Stimulated activated effector memory CD8-positive, alpha-beta T cell treated with anti-CD3 and anti-CD28 coated beads, Interleukin-12 subunit alpha, Interleukin-12 subunit beta, amount 100 ng/mL, for 72 hours (primary cell): Measurements from ENCODE around the gene AIF1L.

Experiments
- ATAC-seq: fragments of 150-1000 bp; cut with Tn5 transposase; 2 replicates; pipeline ENCODE4 v1.10.0; 2021
- DNase-seq, 2 donors: peaks; one replicate each; pipeline ENCODE4 v3.0.0; 2021 to 2022; ENCODE audit warnings: low spot score in 2 of 2
- H3K27ac Mint-ChIP-seq: one replicate; pipeline ENCODE4 v1.8.0; 2022; ENCODE audit warnings: mild to moderate bottlenecking, mixed read lengths
- H3K36me3 Mint-ChIP-seq: one replicate; pipeline ENCODE4 v1.8.0; 2022; ENCODE audit warnings: mild to moderate bottlenecking, mixed read lengths
- H3K4me1 Mint-ChIP-seq: one replicate; pipeline ENCODE4 v1.8.0; 2022; ENCODE audit warnings: mixed read lengths
- H3K4me3 Mint-ChIP-seq: one replicate; pipeline ENCODE4 v1.8.0; 2022; ENCODE audit warnings: mild to moderate bottlenecking, mixed read lengths
- H3K9me3 Mint-ChIP-seq: one replicate; pipeline ENCODE4 v1.8.0; 2022; ENCODE audit warnings: mixed read lengths

Gene AIF1L

DNA sequence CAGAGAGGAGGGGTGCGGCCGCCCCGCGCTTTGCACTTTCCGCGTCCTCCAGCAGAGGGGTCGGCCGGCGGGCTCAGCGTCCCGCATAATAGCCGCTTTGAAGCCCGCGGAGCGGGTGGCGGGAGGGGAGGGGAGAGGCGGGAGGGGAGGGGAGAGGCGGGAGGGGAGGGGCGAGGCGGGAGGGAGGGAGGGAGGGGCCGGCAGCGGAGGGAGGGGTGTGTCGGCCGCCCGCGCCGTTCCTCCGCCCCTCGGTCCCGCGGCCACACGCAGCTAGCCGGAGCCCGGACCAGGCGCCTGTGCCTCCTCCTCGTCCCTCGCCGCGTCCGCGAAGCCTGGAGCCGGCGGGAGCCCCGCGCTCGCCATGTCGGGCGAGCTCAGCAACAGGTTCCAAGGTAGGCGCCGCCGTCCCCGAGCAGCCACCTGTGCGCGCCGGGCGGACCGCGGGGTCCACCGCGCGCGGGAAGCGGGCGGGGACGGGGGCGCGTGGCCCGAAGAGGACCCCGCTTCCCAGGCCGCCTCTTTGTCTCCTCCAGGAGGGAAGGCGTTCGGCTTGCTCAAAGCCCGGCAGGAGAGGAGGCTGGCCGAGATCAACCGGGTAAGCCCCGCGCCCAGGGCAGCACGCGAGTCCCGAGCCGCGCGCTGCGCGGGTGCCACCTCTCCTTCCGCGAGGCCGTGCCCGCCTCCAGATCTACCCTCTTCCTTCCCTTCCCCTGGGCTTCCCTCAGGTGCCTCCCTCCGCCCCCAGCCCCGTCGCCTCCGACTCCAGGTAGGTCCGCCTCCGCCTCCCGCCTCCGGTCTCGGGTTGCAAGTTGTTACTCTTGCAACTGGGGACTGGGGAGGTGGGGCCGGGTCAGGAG, at the start of gene AIF1L:
TSS of gene AIF1L (plus strand) at position 263 of the 857 bp plus-strand sequence. CDS start at position 362, 99 bp downstream.
- H3K9me3 Mint-ChIP-seq, result no peaks in the 10 kb centered on the region
- DNase-seq, result no peak
- peaks cover 12% of the 10 kb centered on the region for H3K4me1 Mint-ChIP-seq
- peak; percentile 31 for ATAC-seq
- no peaks in the 10 kb centered on the region for H3K36me3 Mint-ChIP-seq
- peak within 1 kb of the TSS; percentile 56 for H3K4me3 Mint-ChIP-seq
- no peak within 1 kb of the TSS for H3K27ac Mint-ChIP-seq

DNA sequence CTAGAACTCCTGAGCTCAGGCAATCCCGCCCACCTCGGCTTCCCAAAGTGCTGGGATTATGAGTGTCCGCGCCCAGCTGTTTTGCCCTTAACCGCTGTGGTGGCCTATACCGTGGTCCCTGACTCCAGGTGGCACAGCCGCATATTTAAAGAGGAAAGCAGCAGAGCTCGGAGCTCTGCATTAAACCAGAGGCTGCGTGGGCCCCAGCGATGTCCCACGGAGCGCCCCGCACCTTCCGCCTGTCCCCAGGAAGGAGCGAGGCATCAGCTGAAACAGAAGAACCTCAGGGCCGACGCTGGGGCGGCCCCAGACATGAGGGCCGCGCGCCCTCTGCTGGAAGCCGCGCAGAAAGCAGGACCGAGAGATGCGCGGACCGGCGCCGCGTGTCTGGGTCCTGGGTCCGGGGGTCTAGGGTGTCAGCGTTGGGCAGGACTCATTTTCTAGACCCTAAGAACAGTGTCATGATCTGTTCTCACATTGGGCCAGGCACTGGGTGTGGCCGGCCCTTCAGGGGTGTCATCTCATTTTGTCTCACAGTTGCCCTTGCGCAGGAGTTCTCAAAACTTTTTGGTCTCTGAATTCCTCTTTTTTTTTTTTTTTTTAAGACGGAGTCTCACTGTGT, 49.6 kb upstream of the AIF1L start:
- Mint-ChIP-seq H3K9me3 (no peaks in the 10 kb centered on the region), H3K4me1 (no peaks in the 10 kb centered on the region), H3K4me3 (no peak overlapping the region)

DNA sequence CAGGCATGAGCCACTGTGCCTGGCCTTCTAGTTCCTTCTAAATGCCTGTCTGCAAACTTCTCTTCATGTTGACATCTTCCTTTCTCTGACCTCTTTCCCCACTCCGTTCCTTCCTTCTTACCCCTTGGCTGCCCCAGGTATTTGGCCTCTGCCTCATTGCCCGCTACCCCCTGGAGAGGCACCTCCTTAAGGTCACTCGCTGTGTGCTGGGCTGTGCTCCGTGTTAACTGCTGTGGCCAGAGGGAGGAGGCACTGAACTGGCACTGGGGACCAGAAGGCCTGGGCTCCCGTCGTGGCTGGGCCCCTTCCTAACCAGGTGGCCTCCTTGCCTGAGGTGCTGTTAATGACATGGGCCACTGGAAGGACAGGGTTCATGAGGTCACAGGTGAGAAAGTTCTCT, 48.0 kb upstream of the AIF1L start:
- DNase-seq (no peak), ATAC-seq (no peak)
- Mint-ChIP-seq H3K36me3 (no peaks in the 10 kb centered on the region), H3K9me3 (no peaks in the 10 kb centered on the region), H3K27ac (no peak overlapping the region), H3K4me1 (no peaks in the 10 kb centered on the region), H3K4me3 (no peak overlapping the region)

More for the DNA sequence above, 49.6 kb upstream of the AIF1L start:
- DNase-seq, result peak; percentile 68 to 85
- ATAC-seq, result peak; percentile 86
- H3K27ac Mint-ChIP-seq, result no peak overlapping the region
- no peaks in the 10 kb centered on the region for H3K36me3 Mint-ChIP-seq

DNA sequence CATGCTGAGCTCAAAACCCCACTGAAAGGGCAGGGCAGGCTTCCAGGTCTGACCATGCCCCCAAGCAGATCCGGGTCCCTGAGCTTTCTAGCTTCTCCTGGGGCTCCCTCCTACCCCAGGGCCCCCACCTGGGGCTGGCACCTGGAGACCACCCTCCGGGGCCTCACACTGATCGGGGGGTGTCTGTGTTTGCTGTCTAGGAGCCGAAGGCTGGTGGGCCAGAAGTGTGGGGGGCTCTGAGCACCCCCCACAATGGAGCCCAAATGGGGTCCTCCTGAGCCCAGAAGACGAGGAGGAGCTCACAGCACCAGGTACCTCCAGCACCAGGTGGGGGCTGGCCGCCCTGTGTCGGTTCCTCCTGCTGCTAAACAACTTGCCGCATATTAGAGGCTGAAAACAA, 47.5 kb upstream of the AIF1L start:
- Mint-ChIP-seq H3K27ac (no peak overlapping the region), H3K36me3 (no peaks in the 10 kb centered on the region), H3K4me3 (no peak overlapping the region), H3K9me3 (no peaks in the 10 kb centered on the region), H3K4me1 (no peaks in the 10 kb centered on the region)
- DNase-seq (no peak), ATAC-seq (no peak)

DNA sequence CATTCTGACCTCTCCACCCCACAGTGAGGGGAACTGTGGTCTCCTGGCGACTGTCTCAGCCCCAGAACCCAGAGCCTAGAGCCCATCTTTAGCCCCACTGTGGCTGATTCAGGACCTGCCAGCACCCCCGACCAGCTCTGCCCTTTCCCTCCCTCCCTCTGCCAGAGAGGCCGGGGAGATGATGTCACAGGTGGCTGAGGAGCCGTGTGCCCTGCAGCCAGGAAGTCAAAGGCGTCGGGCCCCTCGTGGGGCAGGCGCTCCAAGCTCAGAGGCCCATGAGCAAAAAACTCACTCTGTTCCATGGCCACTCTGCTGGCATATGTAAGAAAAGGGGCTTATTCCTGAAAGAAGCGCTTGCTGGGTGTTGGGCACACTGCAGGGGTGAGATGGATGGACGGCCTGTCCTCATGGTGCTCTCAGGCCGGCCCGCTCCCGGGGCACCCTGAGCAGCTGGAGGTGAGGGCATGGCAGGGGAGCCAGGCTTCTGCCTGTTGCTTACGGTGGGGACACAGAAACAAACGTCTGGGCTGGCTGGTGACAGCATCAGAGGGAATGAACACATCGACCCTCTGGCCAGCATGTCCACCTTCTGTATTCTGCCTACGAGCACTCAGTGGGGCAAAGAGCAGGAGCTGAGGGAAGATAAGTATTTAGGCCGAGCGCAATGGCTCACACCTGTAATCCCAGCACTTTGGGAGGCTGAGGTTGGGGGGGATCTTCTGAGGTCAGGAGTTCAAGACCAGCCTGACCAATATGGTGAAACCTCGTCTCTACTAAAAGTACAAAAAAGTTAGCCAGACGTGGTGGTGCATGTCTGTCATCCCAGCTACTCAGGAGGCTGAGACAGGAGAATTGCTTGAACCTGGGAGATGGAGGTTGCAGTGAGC, 46.3 kb upstream of the AIF1L start:
- Mint-ChIP-seq H3K36me3 (no peaks in the 10 kb centered on the region), H3K4me3 (no peak overlapping the region), H3K9me3 (no peaks in the 10 kb centered on the region), H3K4me1 (no peaks in the 10 kb centered on the region), H3K27ac (no peak overlapping the region)
- no peak for ATAC-seq
- no peak for DNase-seq

DNA sequence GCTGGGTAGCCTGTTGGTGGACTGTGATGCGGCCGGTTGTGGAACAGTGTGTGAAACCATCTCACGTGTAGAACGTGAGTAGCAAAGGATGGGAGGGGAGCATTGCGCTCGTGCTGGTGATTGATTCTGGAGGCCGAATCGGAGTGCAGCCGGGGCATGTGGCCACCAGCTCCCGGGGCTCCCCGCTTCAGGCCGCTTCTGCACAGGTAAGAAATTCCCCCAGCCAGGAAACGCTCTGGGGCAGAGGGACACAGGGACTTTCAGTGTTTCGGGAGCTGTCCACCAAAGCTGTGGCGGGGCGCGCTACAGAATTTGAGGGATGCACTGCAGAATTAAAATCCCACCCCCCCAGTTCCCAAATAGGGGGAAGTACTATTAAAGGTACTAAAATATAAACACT, 45.5 kb upstream of the AIF1L start:
- H3K27ac Mint-ChIP-seq, result no peak overlapping the region
- no peaks in the 10 kb centered on the region for H3K4me1 Mint-ChIP-seq

DNA sequence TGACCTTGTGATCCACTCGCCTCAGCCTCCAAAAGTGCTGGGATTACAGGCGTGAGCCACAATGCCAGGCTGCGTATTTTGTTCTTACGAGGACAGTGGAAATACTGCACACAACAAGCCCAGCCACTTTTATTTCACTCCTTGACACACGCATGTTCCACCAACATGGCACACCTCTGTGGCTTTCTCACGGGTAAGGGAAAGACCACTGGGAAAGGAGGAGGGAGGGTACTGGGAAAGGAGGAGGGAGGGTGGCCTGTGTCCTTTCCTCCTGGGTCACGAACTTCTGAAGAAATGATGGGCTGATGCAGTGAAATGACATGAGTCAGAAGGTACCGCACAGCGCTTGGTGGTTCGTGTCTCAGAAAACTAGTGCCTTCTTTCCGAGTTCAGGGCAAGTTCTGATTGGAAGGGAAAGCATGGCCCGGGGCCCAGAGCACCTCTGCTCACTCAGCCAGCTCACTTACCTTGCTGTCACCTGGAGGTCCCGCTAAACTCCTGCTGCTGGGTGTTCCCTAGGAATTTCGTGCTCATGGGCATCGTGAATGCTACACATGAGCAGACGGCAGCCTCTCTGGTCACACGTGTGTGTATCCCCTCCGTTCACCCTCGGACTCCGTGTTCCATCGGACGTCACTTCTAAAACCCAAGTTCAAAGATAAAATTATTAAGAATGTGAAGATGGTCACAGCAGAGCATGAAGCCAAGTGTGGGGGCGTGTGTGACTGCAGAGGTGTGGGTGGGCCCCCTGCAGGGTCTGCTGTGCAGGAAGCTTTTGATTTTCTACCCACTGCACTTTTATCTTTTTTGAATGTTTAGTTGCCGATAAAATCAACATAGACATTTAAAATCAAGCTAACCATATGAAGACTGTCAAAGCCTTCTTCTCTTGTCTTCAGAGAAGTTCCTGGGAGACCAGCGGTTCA, 44.5 kb upstream of the AIF1L start:
- Mint-ChIP-seq H3K9me3 (no peaks in the 10 kb centered on the region), H3K4me3 (no peak overlapping the region), H3K4me1 (no peaks in the 10 kb centered on the region), H3K36me3 (no peaks in the 10 kb centered on the region), H3K27ac (no peak overlapping the region)
- no peak for DNase-seq
- ATAC-seq, result no peak

More for the DNA sequence above, 45.5 kb upstream of the AIF1L start:
- DNase-seq (no peak), ATAC-seq (no peak)
- Mint-ChIP-seq H3K4me3 (no peak overlapping the region), H3K36me3 (no peaks in the 10 kb centered on the region), H3K9me3 (no peaks in the 10 kb centered on the region)

DNA sequence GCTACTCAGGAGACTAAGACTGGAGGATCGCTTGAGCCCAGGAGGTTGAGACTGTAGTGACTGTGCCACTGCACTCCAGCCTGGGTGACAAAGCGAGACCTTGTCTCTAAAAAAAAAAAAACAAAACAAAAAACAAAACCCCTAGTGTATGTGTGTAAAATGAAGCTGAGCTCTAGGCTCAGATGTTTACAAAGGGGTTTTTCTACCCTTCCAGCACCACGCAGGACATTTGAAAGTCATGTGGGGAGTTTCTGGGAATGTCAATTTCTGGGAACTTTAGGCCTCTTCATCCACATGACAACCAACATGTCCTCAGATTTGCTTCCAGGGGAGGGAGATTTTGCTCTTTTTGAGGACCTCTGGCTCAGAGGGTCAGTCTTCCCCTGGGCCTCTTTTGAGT, 42.4 kb upstream of the AIF1L start:
- H3K4me3 Mint-ChIP-seq, result no peak overlapping the region
- H3K27ac Mint-ChIP-seq, result no peak overlapping the region
- H3K4me1 Mint-ChIP-seq, result no peaks in the 10 kb centered on the region
- DNase-seq (no peak), ATAC-seq (no peak)
- H3K36me3 Mint-ChIP-seq, result no peaks in the 10 kb centered on the region
- no peaks in the 10 kb centered on the region for H3K9me3 Mint-ChIP-seq

DNA sequence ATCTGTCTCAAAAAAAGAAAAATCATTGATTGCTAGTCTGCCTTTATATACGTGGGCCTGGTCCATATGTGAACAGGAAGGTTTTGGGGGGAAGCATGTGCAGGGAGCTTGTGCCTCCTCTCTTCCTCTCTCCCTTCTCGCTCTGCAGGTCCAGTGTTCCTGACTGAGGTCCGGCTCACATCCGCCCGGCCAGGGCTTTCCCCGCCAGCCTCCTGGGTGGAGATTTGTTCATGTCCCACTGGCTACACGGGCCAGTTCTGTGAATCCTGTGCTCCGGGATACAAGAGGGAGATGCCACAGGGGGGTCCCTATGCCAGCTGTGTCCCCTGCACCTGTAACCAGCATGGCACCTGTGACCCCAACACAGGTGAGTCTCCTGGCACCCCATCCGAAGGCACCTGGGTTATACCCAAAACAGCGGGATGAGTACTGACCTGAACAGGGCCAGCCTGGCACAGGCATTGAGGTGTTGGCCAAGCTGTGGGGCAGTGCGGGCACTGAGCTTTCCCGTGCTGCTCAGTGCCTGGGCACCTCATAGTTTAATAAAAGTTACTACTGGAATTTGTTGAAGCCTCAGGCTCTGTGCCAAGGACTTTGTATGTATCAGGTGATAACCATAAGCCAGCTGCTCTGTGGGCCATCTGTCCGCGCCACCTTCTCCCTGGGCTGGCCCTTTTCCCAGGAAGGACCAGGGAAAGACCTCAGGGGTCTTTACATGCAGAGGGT, 39.4 kb upstream of the AIF1L start:
- Mint-ChIP-seq H3K27ac (no peak overlapping the region), H3K36me3 (no peaks in the 10 kb centered on the region), H3K4me3 (no peak overlapping the region), H3K4me1 (no peaks in the 10 kb centered on the region), H3K9me3 (no peaks in the 10 kb centered on the region)
- DNase-seq (no peak), ATAC-seq (no peak)

DNA sequence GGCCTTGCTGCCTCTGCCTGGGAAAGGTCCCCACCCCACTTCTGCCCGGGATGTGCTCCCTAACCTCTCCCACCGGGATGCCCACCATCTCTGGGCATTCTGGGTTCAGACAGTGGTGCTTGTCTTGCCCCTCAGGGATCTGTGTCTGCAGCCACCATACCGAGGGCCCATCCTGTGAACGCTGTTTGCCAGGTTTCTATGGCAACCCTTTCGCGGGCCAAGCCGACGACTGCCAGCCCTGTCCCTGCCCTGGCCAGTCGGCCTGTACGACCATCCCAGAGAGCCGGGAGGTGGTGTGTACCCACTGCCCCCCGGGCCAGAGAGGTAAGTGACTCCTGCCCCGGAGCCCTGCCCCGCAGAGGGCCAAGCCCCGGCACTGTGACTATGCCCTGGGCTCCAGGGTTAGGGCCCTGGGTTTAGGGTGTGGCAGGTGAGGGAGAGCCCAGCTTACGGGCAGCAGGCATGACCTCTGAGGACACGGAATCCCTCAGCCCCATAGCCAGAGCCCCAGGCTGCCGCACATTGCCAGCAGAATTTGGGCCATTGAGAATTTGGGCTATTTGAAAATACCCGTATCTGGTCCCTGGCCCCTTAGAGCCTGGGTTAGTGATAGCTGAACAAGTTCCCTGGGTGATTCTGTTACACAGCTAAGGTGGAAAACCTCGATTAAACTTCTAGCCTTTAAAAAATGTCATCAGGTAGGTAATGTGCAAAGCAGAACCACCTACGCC, 35.3 kb upstream of the AIF1L start:
- Mint-ChIP-seq H3K4me3 (no peak overlapping the region), H3K4me1 (no peaks in the 10 kb centered on the region), H3K27ac (no peak overlapping the region), H3K36me3 (no peaks in the 10 kb centered on the region), H3K9me3 (no peaks in the 10 kb centered on the region)
- ATAC-seq (no peak), DNase-seq (no peak)

DNA sequence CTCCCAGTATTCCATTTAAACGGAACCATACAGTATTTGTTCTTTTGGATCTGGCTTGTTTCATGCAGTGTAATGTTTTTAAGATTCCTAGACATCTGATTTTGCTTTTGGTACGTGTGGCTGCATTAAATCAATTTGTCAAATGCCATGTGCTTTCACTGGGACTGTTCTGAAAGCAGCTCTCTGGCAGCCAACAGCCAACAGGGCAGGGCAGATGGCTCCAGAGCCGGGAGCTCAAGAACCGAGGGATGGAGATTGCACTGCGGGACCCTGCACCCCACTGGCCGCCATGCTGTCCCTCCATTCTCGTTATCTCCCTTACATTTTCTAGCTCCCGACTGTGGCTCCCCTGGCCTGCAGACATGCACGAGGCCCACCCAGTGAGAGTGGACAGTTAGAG, 33.4 kb upstream of the AIF1L start:
- H3K4me1 Mint-ChIP-seq, result no peaks in the 10 kb centered on the region
- ATAC-seq (no peak), DNase-seq (no peak)
- no peaks in the 10 kb centered on the region for H3K36me3 Mint-ChIP-seq
- no peak overlapping the region for H3K27ac Mint-ChIP-seq
- H3K9me3 Mint-ChIP-seq, result no peaks in the 10 kb centered on the region
- no peak overlapping the region for H3K4me3 Mint-ChIP-seq

DNA sequence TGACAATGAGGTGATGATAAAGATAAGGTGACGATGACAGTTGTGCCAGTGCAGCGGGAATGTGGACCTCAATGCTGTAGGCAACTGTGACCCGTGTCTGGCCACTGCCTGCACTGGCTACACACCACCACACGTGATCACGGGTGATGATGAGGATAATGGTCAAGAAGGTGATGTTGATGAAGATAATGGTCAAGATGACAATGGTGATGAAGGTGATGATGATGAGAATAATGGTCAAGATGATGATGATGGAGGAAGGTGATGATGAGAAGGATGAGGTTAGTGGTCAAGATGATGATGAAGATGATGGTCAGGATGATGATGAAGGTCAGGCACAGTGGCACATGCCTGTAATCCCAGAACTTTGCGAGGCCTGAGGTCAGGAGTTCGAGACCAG, 30.7 kb upstream of the AIF1L start:
- no peaks in the 10 kb centered on the region for H3K4me1 Mint-ChIP-seq
- no peaks in the 10 kb centered on the region for H3K9me3 Mint-ChIP-seq
- ATAC-seq, result no peak
- H3K27ac Mint-ChIP-seq, result no peak overlapping the region
- DNase-seq, result no peak
- H3K4me3 Mint-ChIP-seq, result no peak overlapping the region
- H3K36me3 Mint-ChIP-seq, result no peaks in the 10 kb centered on the region

DNA sequence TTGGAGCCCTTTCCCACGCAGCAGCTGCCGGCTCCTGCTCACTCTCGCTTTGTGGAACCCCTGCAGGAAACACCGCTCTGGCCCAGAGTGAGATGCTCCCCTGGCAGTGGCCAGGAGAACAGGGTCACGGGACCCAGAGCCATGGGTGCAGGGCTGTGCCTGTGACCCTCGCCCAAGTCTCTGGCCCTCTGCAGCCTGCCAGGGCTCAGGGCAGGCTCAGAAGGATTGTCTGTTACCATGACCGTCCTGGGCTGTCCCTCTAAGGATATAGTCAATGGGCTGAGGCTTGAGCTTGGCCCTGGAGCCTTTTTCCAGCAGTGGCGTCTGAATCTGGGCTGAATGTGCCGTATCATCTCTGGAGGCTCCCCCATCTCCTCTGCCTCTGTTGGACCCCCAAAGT, 28.7 kb upstream of the AIF1L start:
- H3K27ac Mint-ChIP-seq, result no peak overlapping the region
- no peaks in the 10 kb centered on the region for H3K36me3 Mint-ChIP-seq
- DNase-seq (no peak), ATAC-seq (peak; percentile 16)
- no peak overlapping the region for H3K4me3 Mint-ChIP-seq
- no peaks in the 10 kb centered on the region for H3K4me1 Mint-ChIP-seq
- no peaks in the 10 kb centered on the region for H3K9me3 Mint-ChIP-seq
